HepG2 (cell line): ENCODE data around the gene NOXRED1. TPM values are rescaled to one million over a fixed set of nuclear protein-coding genes. Genes with fewer than 3 reads are reported as not detected.

Experiments
- ATAC-seq: fragments of 200-7000 bp; cut with Tn5 transposase; 3 replicates; pipeline ENCODE4 v1.9.1; 2020; ENCODE audit warnings: mild to moderate bottlenecking, moderate library complexity
- BruUV-seq: library from RNA; stranded (reverse); fragments of 400-500 nt; replicated peaks from 2 replicates; lab custom pipeline; 2021; lab: Mats Ljungman, UMichigan
- CTCF ChIA-PET: fragments of 300-600 bp; formaldehyde crosslinking; extraction: SDS; loops from one replicate; lab custom pipeline; 2021; ENCODE audit warnings: low total read pairs, inconsistent platforms, low intra/inter-chr PET ratio; lab: Yijun Ruan, JAX
- POLR2A ChIA-PET: fragments of 350-600 bp; sonication (Branson Sonifier 250); formaldehyde crosslinking; loops from one replicate; lab custom pipeline; 2020; ENCODE audit warnings: antibody characterized with exemption, inconsistent platforms; lab: Yijun Ruan, JAX
- DNase-seq: peaks from one replicate; pipeline ENCODE4 v3.0.0-alpha.2; 2015; ENCODE audit warnings: low spot score
- FAIRE-seq: peaks from 3 replicates; lab custom pipeline; 2011; peaks lifted over from hg19 to GRCh38; lab: Jason Lieb, UNC
- H2AFZ ChIP-seq: one replicate; pipeline ENCODE4 v1.6.1; 2011; ENCODE audit warnings: low read length, inconsistent platforms
- H3K27ac ChIP-seq: fragments of 300-600 bp; 3 replicates; pipeline ENCODE4 v1.8.0; 2011; ENCODE audit warnings: mixed run types, mild to moderate bottlenecking, mixed read lengths, low read length, inconsistent platforms; ENCODE audit not compliant: insufficient read depth; ENCODE audit errors: extremely low read length
- H3K27me3 ChIP-seq, 2 experiments: fragments of 200-600 bp in 1 of 2; 2 replicates in 1 of 2; 3 replicates in 1 of 2; pipeline versions ENCODE4 v1.6.0 to v1.8.0; 2011; ENCODE audit warnings: low read length in 2 of 2, mild to moderate bottlenecking in 2 of 2, moderate library complexity in 2 of 2, inconsistent platforms in 1 of 2; ENCODE audit not compliant: insufficient read depth in 2 of 2, control insufficient read depth in 1 of 2
- H3K36me3 ChIP-seq, 2 experiments: fragments of 200-600 bp in 1 of 2; replicated peaks in 1 of 2; 2 replicates in 1 of 2; 3 replicates in 1 of 2; pipeline versions ENCODE4 v1.5.1 to v1.8.0; 2011; ENCODE audit warnings: low read length in 2 of 2, inconsistent platforms in 1 of 2; ENCODE audit not compliant: insufficient read depth in 2 of 2, control insufficient read depth in 1 of 2
- H3K4me1 ChIP-seq: 2 replicates; pipeline ENCODE4 v1.5.1; 2012; ENCODE audit warnings: low read length, inconsistent platforms; ENCODE audit not compliant: insufficient read depth
- H3K4me2 ChIP-seq: 2 replicates; pipeline ENCODE4 v1.6.0; 2011; ENCODE audit warnings: low read depth, low read length, inconsistent platforms
- H3K4me3 ChIP-seq, 3 experiments: fragments of 200-600 bp in 1 of 3; sonication (generic), shearing (Covaris generic) in 1 of 3; replicated peaks in 1 of 3; 2 replicates each; pipeline ENCODE4 v1.5.1; 2011 to 2016; ENCODE audit warnings: low read length in 3 of 3, inconsistent platforms in 2 of 3, low read depth in 2 of 3, mild to moderate bottlenecking in 2 of 3, control low read depth in 1 of 3, mixed read lengths in 1 of 3; ENCODE audit not compliant: insufficient read depth in 1 of 3
- H3K79me2 ChIP-seq: one replicate; pipeline ENCODE4 v1.6.1; 2011; ENCODE audit warnings: low read length, inconsistent platforms; ENCODE audit not compliant: insufficient read depth
- H3K9ac ChIP-seq: 2 replicates; pipeline ENCODE4 v1.6.0; 2011; ENCODE audit warnings: mild to moderate bottlenecking, low read depth, low read length, inconsistent platforms; ENCODE audit not compliant: insufficient read depth
- H3K9me3 ChIP-seq: 2 replicates; pipeline ENCODE4 v1.5.1; 2012; ENCODE audit warnings: mild to moderate bottlenecking, low read length
- H4K20me1 ChIP-seq: 2 replicates; pipeline ENCODE4 v1.6.0; 2011; ENCODE audit warnings: inconsistent platforms, mild to moderate bottlenecking, low read length, moderate library complexity; ENCODE audit not compliant: insufficient read depth
- BRF2 ChIP-seq: sonication (generic); formaldehyde crosslinking; IDR thresholded peaks from 2 replicates; pipeline ENCODE4 v1.8.1; 2022; ENCODE audit warnings: mild to moderate bottlenecking, missing genetic modification reagents
- DR1 ChIP-seq: sonication (generic); formaldehyde crosslinking; IDR thresholded peaks from 2 replicates; pipeline ENCODE4 v1.8.0; 2021; ENCODE audit warnings: mild to moderate bottlenecking, missing genetic modification reagents, inconsistent platforms
- KLF13 ChIP-seq: sonication (generic); formaldehyde crosslinking; IDR thresholded peaks from 2 replicates; pipeline ENCODE4 v1.4.0; 2020; ENCODE audit warnings: mild to moderate bottlenecking, missing genetic modification reagents
- MBNL3 ChIP-seq: fragments of 250-450 bp; sonication (Bioruptor Pico); conservative IDR thresholded peaks from 2 replicates; pipeline ENCODE4 v1.8.0; 2022; ENCODE audit warnings: mild to moderate bottlenecking, inconsistent platforms
- MZF1 ChIP-seq: sonication (generic); formaldehyde crosslinking; IDR thresholded peaks from 2 replicates; pipeline ENCODE4 v1.8.1; 2023; ENCODE audit warnings: mild to moderate bottlenecking, missing genetic modification reagents, borderline replicate concordance
- NBN ChIP-seq: fragments of 450-650 bp; conservative IDR thresholded peaks from 2 replicates; pipeline ENCODE4 v1.6.1; 2017
- PAWR ChIP-seq: sonication (generic); formaldehyde crosslinking; IDR thresholded peaks from 2 replicates; pipeline ENCODE4 v1.4.0; 2020; ENCODE audit warnings: missing genetic modification reagents, mild to moderate bottlenecking, borderline replicate concordance
- SMAD1 ChIP-seq: sonication (generic); formaldehyde crosslinking; IDR thresholded peaks from 2 replicates; pipeline ENCODE4 v1.4.0; 2020; ENCODE audit warnings: missing genetic modification reagents, low read depth, mild to moderate bottlenecking, borderline replicate concordance
- THAP9 ChIP-seq: sonication (generic); formaldehyde crosslinking; IDR thresholded peaks from 2 replicates; pipeline ENCODE4; 2020; ENCODE audit warnings: missing genetic modification reagents, mild to moderate bottlenecking, borderline replicate concordance
- ZBTB14 ChIP-seq: sonication (generic); formaldehyde crosslinking; IDR thresholded peaks from 2 replicates; pipeline ENCODE4 v1.4.0; 2020; ENCODE audit warnings: missing genetic modification reagents
- ZBTB49 ChIP-seq: sonication (generic); formaldehyde crosslinking; IDR thresholded peaks from 2 replicates; pipeline ENCODE4 v1.4.0; 2020; ENCODE audit warnings: missing genetic modification reagents, borderline replicate concordance
- ZNF432 ChIP-seq: sonication (generic); formaldehyde crosslinking; IDR thresholded peaks from 2 replicates; pipeline ENCODE4 v1.5.0; 2020; ENCODE audit warnings: missing genetic modification reagents, mild to moderate bottlenecking, borderline replicate concordance
- ZNF652 ChIP-seq: IDR thresholded peaks from 2 replicates; pipeline ENCODE4 v1.6.1; 2016; ENCODE audit warnings: low read depth, borderline replicate concordance
- WGBS: methylation state at CpG from one replicate; pipeline ENCODE4 v1.1.6; 2017; ENCODE audit warnings: low lambda C conversion rate; 5-methylcytosine and 5-hydroxymethylcytosine counted together
- in situ Hi-C: cut with HindIII; loops from 2 replicates; pipeline ENCODE4 v1.10.0; 2017; ENCODE audit warnings: low pct_unique_long_range_greater_than_20kb; ENCODE audit not compliant: extremely low pct_ligation_motif_present
- intact Hi-C: fragments of 100-400 bp; cut with micrococcal nuclease; formaldehyde crosslinking; loops from one replicate; pipeline ENCODE4 v1.10.0; 2022; ENCODE audit not compliant: unreplicated experiment
- polyA plus RNA-seq, 8 experiments: library from polyadenylated mRNA; depleted of rRNA in 3 of 8; stranded (reverse) in 7 of 8; unstranded in 1 of 8; fragments of >200 nt; fragmentation: Illumina TruSeq in 4 of 8; extraction: Trizol in 4 of 8; gene quantifications; 2 replicates each; pipeline versions ENCODE4 v1.2.1 to v1.2.3, GENCODE V29; 2011 to 2016; ENCODE audit warnings: low read depth in 4 of 8, missing spikeins in 1 of 8, mixed read lengths in 1 of 8; ENCODE audit not compliant: insufficient read depth in 1 of 8
- total RNA-seq, 5 experiments: library from RNA; depleted of rRNA; stranded (reverse); fragments of >200 nt; fragmentation: Illumina TruSeq; extraction: Trizol; gene quantifications; 2 replicates each; pipeline ENCODE4 v1.2.3, GENCODE V29; 2016; ENCODE audit warnings: low read depth in 1 of 5
- TF ChIP-seq, protein P1 (sequence below): sonication (generic); formaldehyde crosslinking; IDR thresholded peaks from 2 replicates; pipeline ENCODE4 v1.8.1; 2023; ENCODE audit warnings: mild to moderate bottlenecking, missing genetic modification reagents

The NOXRED1 gene
- total and polyA plus RNA-seq, 2 of the 13 experiments (the other 11 are each of a cell fraction or from before 2014, with no cell fraction given): 0.24 to 0.41 TPM

GRCh38 chr14:77344377-77344996, 78.8 kb downstream of the NOXRED1 start:
- Histone ChIP-seq H3K27ac (no peak overlapping the region), H3K79me2 (no peaks in the 10 kb centered on the region), H3K27me3 (no peaks in the 10 kb centered on the region), H2AFZ (no peak overlapping the region), H3K4me2 (no peak overlapping the region), H4K20me1 (no peaks in the 10 kb centered on the region), H3K4me3 (no peak overlapping the region), H3K9ac (no peak overlapping the region), H3K9me3 (no peaks in the 10 kb centered on the region), H3K4me1 (peaks cover 20% of the 10 kb centered on the region), H3K36me3 (peaks cover 6 to 23% of the 10 kb centered on the region in 2 experiments)
- no peak for DNase-seq
- POLR2A ChIA-PET: no interaction called here
- no peak for ATAC-seq
- no TSS peak for BruUV-seq
- CTCF ChIA-PET: no interaction called here
- intact Hi-C loops (no loop called here), in situ Hi-C loops (no loop called here)
- no peak for FAIRE-seq
- WGBS: 90% methylated on average over 3 of the region's 3 CpGs
- no peak for TF ChIP-seq DR1
- TF ChIP-seq ZBTB49: no peak
- no peak for TF ChIP-seq KLF13 (CRISPR knock-in tag)
- no peak for TF ChIP-seq ZNF652 (CRISPR knock-in tag)
- TF ChIP-seq PAWR (CRISPR knock-in tag): no peak
- TF ChIP-seq MZF1 (CRISPR knock-in tag): no peak
- TF ChIP-seq THAP9: no peak
- no peak for TF ChIP-seq ZBTB14 (CRISPR knock-in tag)
- TF ChIP-seq NBN: no peak
- TF ChIP-seq ZNF432: no peak
- no peak for TF ChIP-seq BRF2 (CRISPR knock-in tag)
- TF ChIP-seq, protein P1, sequence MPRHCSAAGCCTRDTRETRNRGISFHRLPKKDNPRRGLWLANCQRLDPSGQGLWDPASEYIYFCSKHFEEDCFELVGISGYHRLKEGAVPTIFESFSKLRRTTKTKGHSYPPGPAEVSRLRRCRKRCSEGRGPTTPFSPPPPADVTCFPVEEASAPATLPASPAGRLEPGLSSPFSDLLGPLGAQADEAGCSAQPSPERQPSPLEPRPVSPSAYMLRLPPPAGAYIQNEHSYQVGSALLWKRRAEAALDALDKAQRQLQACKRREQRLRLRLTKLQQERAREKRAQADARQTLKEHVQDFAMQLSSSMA (CRISPR knock-in tag): no peak
- TF ChIP-seq SMAD1 (CRISPR knock-in tag): no peak
- no peak for TF ChIP-seq MBNL3 (CRISPR knock-in tag)
